ENCODE measurements around the gene SGPL1.

Gene SGPL1

GRCh38 chr10:70927189-70927943, 111.6 kb downstream of the SGPL1 start:
- no peak for DNase-seq

GRCh38 chr10:70928140-70928539, 112.4 kb downstream of the SGPL1 start:
- no peak for DNase-seq

GRCh38 chr10:70930263-70931000, 114.7 kb downstream of the SGPL1 start:
- no peak for DNase-seq
